Lower leg skin (tissue), 3 donors: ENCODE measurements around the gene VPS50.

ENCODE experiments used
- POLR2A ChIP-seq, 2 donors: fragments of 450-650 bp; IDR thresholded peaks; one replicate each; pipeline ENCODE4 v1.6.1; 2016 to 2017; ENCODE audit warnings: antibody characterized with exemption in 2 of 2, mild to moderate bottlenecking in 1 of 2, moderate library complexity in 1 of 2
- TF ChIP-seq, protein P1 (sequence below), 3 donors: fragments of 450-650 bp; IDR thresholded peaks; one replicate each; pipeline ENCODE4 v1.5.1; 2016; ENCODE audit warnings: antibody characterized with exemption in 3 of 3, mild to moderate bottlenecking in 3 of 3, moderate library complexity in 2 of 3

DNA sequence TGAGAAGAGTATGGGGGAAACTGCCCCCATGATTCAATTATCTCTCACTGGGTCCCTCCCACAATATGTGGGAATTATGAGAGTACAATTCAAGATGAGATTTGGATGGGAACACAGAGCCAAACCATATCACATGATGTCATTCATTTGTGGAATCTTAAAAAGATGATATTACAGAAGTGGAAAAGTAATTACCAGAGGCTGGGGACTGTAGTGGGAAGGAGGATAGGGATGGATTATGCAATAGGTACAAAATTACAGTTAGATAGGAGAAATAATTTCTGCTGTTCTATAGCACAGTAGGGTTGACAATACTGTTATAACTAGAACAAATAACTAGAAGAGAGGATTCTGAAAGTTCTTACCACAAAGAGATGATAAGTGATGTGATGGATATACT lies 141.4 kb downstream of the VPS50 start:
- TF ChIP-seq, protein P1, sequence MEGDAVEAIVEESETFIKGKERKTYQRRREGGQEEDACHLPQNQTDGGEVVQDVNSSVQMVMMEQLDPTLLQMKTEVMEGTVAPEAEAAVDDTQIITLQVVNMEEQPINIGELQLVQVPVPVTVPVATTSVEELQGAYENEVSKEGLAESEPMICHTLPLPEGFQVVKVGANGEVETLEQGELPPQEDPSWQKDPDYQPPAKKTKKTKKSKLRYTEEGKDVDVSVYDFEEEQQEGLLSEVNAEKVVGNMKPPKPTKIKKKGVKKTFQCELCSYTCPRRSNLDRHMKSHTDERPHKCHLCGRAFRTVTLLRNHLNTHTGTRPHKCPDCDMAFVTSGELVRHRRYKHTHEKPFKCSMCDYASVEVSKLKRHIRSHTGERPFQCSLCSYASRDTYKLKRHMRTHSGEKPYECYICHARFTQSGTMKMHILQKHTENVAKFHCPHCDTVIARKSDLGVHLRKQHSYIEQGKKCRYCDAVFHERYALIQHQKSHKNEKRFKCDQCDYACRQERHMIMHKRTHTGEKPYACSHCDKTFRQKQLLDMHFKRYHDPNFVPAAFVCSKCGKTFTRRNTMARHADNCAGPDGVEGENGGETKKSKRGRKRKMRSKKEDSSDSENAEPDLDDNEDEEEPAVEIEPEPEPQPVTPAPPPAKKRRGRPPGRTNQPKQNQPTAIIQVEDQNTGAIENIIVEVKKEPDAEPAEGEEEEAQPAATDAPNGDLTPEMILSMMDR (IDR thresholded peaks at IDR 0.05): no peak
- no peak for TF ChIP-seq POLR2A (IDR thresholded peaks at IDR 0.05)
